Neural cell (in vitro differentiated cells): ENCODE data around the gene ATP6V1F.

Experiments used
- EP300 ChIP-seq: fragments of 450-650 bp; conservative IDR thresholded peaks from 2 replicates; pipeline ENCODE4 v1.6.1; 2014; ENCODE audit warnings: antibody characterized with exemption, mild to moderate bottlenecking, moderate library complexity; ENCODE audit not compliant: poor library complexity, severe bottlenecking
- EZH2 ChIP-seq: fragments of 200-600, 300-800 bp; shearing (Covaris generic), sonication (generic); IDR thresholded peaks from 2 replicates; pipeline ENCODE4 v1.6.1; 2014; ENCODE audit warnings: antibody characterized with exemption, low read length, borderline replicate concordance, mild to moderate bottlenecking; ENCODE audit not compliant: insufficient read depth, poor library complexity, severe bottlenecking
- POLR2AphosphoS5 ChIP-seq: IDR thresholded peaks from 2 replicates; pipeline ENCODE4 v1.6.1; 2012
- RAD21 ChIP-seq: fragments of 450-650 bp; conservative IDR thresholded peaks from 2 replicates; pipeline ENCODE4 v1.6.1; 2014; ENCODE audit warnings: antibody characterized with exemption, mild to moderate bottlenecking, moderate library complexity
- SMC3 ChIP-seq: fragments of 450-650 bp; conservative IDR thresholded peaks from 2 replicates; pipeline ENCODE4 v1.6.1; 2014; ENCODE audit warnings: antibody characterized with exemption, mild to moderate bottlenecking, moderate library complexity; ENCODE audit not compliant: poor library complexity
- TAF1 ChIP-seq: IDR thresholded peaks from 2 replicates; pipeline ENCODE4 v1.6.1; 2012; ENCODE audit warnings: low read depth
- TF ChIP-seq, protein P1 (sequence below): fragments of 450-650 bp; IDR thresholded peaks from 2 replicates; pipeline ENCODE4 v1.5.1; 2014; ENCODE audit warnings: antibody characterized with exemption, mild to moderate bottlenecking, moderate library complexity; ENCODE audit not compliant: poor library complexity, severe bottlenecking
- TF ChIP-seq, protein P2 (sequence below): IDR thresholded peaks from 2 replicates; pipeline ENCODE4 v1.6.1; 2012; ENCODE audit warnings: borderline replicate concordance

DNA sequence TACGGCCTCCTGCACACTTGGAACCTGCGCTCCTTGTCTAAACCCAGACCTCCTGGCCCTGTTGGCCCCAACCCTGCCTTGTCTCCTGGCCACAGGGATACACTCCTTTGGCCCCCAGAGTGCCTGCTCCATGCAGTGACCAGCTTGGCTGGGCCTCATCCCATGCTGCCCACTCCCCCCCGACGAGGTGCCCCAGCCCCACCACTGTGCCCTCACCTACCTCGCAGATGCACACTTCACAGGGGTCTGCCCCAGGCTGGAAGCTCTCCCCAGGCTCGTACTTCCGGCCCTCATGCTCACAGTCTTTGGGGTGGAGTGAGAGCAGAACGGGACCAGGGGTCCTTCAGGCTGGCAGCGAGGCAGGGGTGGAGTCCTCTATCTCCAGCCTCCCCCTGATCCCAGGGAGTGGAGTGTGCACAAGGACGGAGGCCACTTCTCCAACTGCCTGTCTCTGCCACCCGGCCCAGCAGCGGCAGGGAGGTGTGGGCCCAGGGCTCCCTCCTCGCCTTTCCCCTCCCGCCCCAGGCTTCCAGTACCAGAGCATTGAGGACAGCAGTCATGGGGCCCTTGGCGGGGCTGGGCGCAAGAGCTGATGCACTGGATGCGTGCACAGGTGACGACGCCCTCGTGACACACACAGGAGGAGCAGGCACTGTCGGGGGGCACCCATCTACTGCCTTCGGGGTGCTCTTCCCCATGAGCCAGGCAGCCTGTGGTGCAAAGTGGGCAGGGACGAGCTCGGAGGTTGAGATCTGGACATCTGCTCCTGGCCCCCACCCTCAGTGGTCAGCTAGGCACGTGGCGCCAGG lies 22.1 kb downstream of the ATP6V1F start:
- TF ChIP-seq, protein P1, sequence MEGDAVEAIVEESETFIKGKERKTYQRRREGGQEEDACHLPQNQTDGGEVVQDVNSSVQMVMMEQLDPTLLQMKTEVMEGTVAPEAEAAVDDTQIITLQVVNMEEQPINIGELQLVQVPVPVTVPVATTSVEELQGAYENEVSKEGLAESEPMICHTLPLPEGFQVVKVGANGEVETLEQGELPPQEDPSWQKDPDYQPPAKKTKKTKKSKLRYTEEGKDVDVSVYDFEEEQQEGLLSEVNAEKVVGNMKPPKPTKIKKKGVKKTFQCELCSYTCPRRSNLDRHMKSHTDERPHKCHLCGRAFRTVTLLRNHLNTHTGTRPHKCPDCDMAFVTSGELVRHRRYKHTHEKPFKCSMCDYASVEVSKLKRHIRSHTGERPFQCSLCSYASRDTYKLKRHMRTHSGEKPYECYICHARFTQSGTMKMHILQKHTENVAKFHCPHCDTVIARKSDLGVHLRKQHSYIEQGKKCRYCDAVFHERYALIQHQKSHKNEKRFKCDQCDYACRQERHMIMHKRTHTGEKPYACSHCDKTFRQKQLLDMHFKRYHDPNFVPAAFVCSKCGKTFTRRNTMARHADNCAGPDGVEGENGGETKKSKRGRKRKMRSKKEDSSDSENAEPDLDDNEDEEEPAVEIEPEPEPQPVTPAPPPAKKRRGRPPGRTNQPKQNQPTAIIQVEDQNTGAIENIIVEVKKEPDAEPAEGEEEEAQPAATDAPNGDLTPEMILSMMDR = no peak
- no peak for TF ChIP-seq EZH2
- no peak for TF ChIP-seq SMC3
- no peak for TF ChIP-seq POLR2AphosphoS5
- TF ChIP-seq TAF1 = no peak
- TF ChIP-seq EP300 = no peak
- TF ChIP-seq, protein P2, sequence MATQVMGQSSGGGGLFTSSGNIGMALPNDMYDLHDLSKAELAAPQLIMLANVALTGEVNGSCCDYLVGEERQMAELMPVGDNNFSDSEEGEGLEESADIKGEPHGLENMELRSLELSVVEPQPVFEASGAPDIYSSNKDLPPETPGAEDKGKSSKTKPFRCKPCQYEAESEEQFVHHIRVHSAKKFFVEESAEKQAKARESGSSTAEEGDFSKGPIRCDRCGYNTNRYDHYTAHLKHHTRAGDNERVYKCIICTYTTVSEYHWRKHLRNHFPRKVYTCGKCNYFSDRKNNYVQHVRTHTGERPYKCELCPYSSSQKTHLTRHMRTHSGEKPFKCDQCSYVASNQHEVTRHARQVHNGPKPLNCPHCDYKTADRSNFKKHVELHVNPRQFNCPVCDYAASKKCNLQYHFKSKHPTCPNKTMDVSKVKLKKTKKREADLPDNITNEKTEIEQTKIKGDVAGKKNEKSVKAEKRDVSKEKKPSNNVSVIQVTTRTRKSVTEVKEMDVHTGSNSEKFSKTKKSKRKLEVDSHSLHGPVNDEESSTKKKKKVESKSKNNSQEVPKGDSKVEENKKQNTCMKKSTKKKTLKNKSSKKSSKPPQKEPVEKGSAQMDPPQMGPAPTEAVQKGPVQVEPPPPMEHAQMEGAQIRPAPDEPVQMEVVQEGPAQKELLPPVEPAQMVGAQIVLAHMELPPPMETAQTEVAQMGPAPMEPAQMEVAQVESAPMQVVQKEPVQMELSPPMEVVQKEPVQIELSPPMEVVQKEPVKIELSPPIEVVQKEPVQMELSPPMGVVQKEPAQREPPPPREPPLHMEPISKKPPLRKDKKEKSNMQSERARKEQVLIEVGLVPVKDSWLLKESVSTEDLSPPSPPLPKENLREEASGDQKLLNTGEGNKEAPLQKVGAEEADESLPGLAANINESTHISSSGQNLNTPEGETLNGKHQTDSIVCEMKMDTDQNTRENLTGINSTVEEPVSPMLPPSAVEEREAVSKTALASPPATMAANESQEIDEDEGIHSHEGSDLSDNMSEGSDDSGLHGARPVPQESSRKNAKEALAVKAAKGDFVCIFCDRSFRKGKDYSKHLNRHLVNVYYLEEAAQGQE = no peak
- TF ChIP-seq RAD21 = no peak
